Endothelial cell of umbilical vein (primary cell): ENCODE data around the gene OBP2B. TPM values are rescaled to one million over a fixed set of nuclear protein-coding genes. Genes with fewer than 3 reads are reported as not detected.

ENCODE experiments used
- BruUV-seq: library from RNA; stranded (reverse); fragments of 400-500 nt; replicated peaks from 2 replicates; lab custom pipeline; 2021; lab: Mats Ljungman, UMichigan
- CTCF ChIA-PET: fragments of 300-600, 350-600 bp; sonication (Branson Sonifier 250); formaldehyde crosslinking; loops from one replicate; lab custom pipeline; 2021; ENCODE audit warnings: antibody characterized with exemption, inconsistent platforms; lab: Charles Lee
- POLR2A ChIA-PET: fragments of 300-600, 350-600 bp; sonication (Branson Sonifier 250); formaldehyde crosslinking; loops from one replicate; lab custom pipeline; 2021; ENCODE audit warnings: antibody characterized with exemption, inconsistent platforms; lab: Charles Lee
- DNase-seq: peaks from one replicate; pipeline ENCODE4 v3.0.0-alpha.2; 2011; ENCODE audit warnings: low read depth, low spot score
- FAIRE-seq: peaks from 2 replicates; lab custom pipeline; 2011; peaks lifted over from hg19 to GRCh38; lab: Jason Lieb, UNC
- H2AFZ ChIP-seq: 2 replicates; pipeline ENCODE4 v1.6.0; 2012; ENCODE audit warnings: low read depth, low read length, control low read depth, inconsistent platforms
- H3K27ac ChIP-seq: 2 replicates; pipeline ENCODE4 v1.5.1; 2011; ENCODE audit warnings: low read depth, mild to moderate bottlenecking, control low read depth, low read length, moderate library complexity; ENCODE audit not compliant: insufficient read depth
- H3K27me3 ChIP-seq, 2 experiments: 2 replicates each; pipeline versions ENCODE4 v1.6.0 to v1.6.1; 2011; ENCODE audit warnings: low read length in 2 of 2, mixed read lengths in 1 of 2; ENCODE audit not compliant: control insufficient read depth in 2 of 2, insufficient read depth in 2 of 2
- H3K36me3 ChIP-seq, 2 experiments: 2 replicates in 1 of 2; 3 replicates in 1 of 2; pipeline ENCODE4 v1.5.1; 2011; ENCODE audit warnings: low read length in 2 of 2, mild to moderate bottlenecking in 1 of 2, moderate library complexity in 1 of 2; ENCODE audit not compliant: control insufficient read depth in 2 of 2, insufficient read depth in 2 of 2; ENCODE audit errors: extremely low read depth in 1 of 2
- H3K4me1 ChIP-seq: 3 replicates; pipeline ENCODE4 v1.5.1; 2011; ENCODE audit warnings: mild to moderate bottlenecking, low read length; ENCODE audit not compliant: control insufficient read depth, insufficient read depth; ENCODE audit errors: extremely low read depth
- H3K4me2 ChIP-seq: 2 replicates; pipeline ENCODE4 v1.6.1; 2011; ENCODE audit warnings: low read length, control low read depth, mixed read lengths; ENCODE audit not compliant: insufficient read depth
- H3K4me3 ChIP-seq, 3 experiments: fragments of 200-600 bp in 1 of 3; sonication (generic), shearing (Covaris generic) in 1 of 3; replicated peaks in 1 of 3; 2 replicates each; pipeline ENCODE4 v1.5.1; 2011 to 2016; ENCODE audit warnings: control low read depth in 3 of 3, low read length in 3 of 3, mild to moderate bottlenecking in 2 of 3, inconsistent platforms in 1 of 3, low read depth in 1 of 3, moderate library complexity in 1 of 3; ENCODE audit not compliant: insufficient read depth in 1 of 3
- H3K79me2 ChIP-seq: 2 replicates; pipeline ENCODE4 v1.6.0; 2012; ENCODE audit warnings: low read length, inconsistent platforms; ENCODE audit not compliant: control insufficient read depth, insufficient read depth
- H3K9ac ChIP-seq: replicated peaks from 2 replicates; pipeline ENCODE3; 2011; ENCODE audit warnings: low read length, control low read depth; ENCODE audit not compliant: insufficient read depth; ENCODE audit errors: extremely low read depth
- H3K9me1 ChIP-seq: replicated peaks from 3 replicates; pipeline ENCODE4 v1.6.0; 2011; ENCODE audit warnings: mild to moderate bottlenecking, low read length; ENCODE audit not compliant: control insufficient read depth, insufficient read depth; ENCODE audit errors: extremely low read depth
- H3K9me3 ChIP-seq: replicated peaks from 2 replicates; pipeline ENCODE4 v1.5.1; 2012; ENCODE audit warnings: low read length, inconsistent platforms; ENCODE audit not compliant: control insufficient read depth, insufficient read depth
- H4K20me1 ChIP-seq: replicated peaks from 2 replicates; pipeline ENCODE3; 2011; ENCODE audit warnings: mild to moderate bottlenecking, low read length; ENCODE audit not compliant: control insufficient read depth, insufficient read depth; ENCODE audit errors: extremely low read depth
- EZH2 ChIP-seq: IDR thresholded peaks from 2 replicates; pipeline ENCODE4 v1.6.1; 2012; ENCODE audit warnings: borderline replicate concordance, low read depth, mild to moderate bottlenecking, moderate library complexity, low read length, inconsistent platforms; ENCODE audit not compliant: severe bottlenecking
- FOS ChIP-seq: IDR thresholded peaks from 2 replicates; pipeline ENCODE4 v1.6.1; 2011; ENCODE audit warnings: mild to moderate bottlenecking, low read length, moderate library complexity, borderline replicate concordance; ENCODE audit not compliant: insufficient read depth
- GATA2 ChIP-seq: IDR thresholded peaks from 2 replicates; pipeline ENCODE4 v1.7.0; 2011; ENCODE audit warnings: low read depth, mild to moderate bottlenecking, moderate library complexity, mixed read lengths, low read length; ENCODE audit not compliant: insufficient read length, insufficient read depth
- JUN ChIP-seq: IDR thresholded peaks from 2 replicates; pipeline ENCODE4 v1.6.1; 2011; ENCODE audit warnings: borderline replicate concordance, low read depth; ENCODE audit not compliant: insufficient read length, insufficient read depth
- MAX ChIP-seq: IDR thresholded peaks from 2 replicates; pipeline ENCODE4 v1.6.1; 2011; ENCODE audit not compliant: insufficient read depth, insufficient read length
- MYC ChIP-seq: IDR thresholded peaks from one replicate; pipeline ENCODE4 v1.6.1; 2011; ENCODE audit warnings: mild to moderate bottlenecking, low read depth, low read length
- POLR2A ChIP-seq: IDR thresholded peaks from 2 replicates; pipeline ENCODE4 v1.6.1; 2012; ENCODE audit warnings: low read depth, mild to moderate bottlenecking, control low read depth, low read length
- dilution Hi-C: fragments of 300-500 bp; cut with MboI; formaldehyde crosslinking; loops from one replicate; pipeline ENCODE4 v1.15.0; 2019; ENCODE audit warnings: low sequenced_read_pairs; ENCODE audit not compliant: extremely low pct_ligation_motif_present
- intact Hi-C: fragments of 100-400 bp; cut with micrococcal nuclease; formaldehyde crosslinking; loops from one replicate; pipeline ENCODE4 v1.10.0; 2022
- polyA plus RNA-seq, 4 experiments: library from polyadenylated mRNA; depleted of rRNA in 3 of 4; stranded (reverse) in 3 of 4; unstranded in 1 of 4; fragments of >200 nt; gene quantifications; 2 replicates each; pipeline versions ENCODE4 v1.2.1 to v1.2.3, GENCODE V29; 2011 to 2012; ENCODE audit warnings: missing spikeins in 1 of 4
- total RNA-seq: library from RNA; stranded (reverse); gene quantifications from 2 replicates; pipeline ENCODE4 v1.2.3, GENCODE V29; 2021

Gene OBP2B
- total and polyA plus RNA-seq, 2 donors (not counting 3 experiments of a cell fraction or from before 2014, with no cell fraction given) = not detected

- H3K9ac ChIP-seq = no peak overlapping the region
- no peaks in the 10 kb centered on the region for H4K20me1 ChIP-seq
- no peak overlapping the region for H3K27ac ChIP-seq
- no peaks in the 10 kb centered on the region for H3K9me3 ChIP-seq
- H3K4me1 ChIP-seq = no peaks in the 10 kb centered on the region
- no TSS peak for BruUV-seq
- no peaks in the 10 kb centered on the region for H3K9me1 ChIP-seq
- CTCF ChIA-PET = interaction anchor here (1.2 to 3.6 kb wide), 6 partner anchors 9 to 304 kb away, joined by 4 to 20 read pairs (median 6); no protein-coding TSS in a partner anchor
- POLR2A ChIA-PET = no interaction called here
- H3K4me2 ChIP-seq = no peak overlapping the region
- no peak overlapping the region for H3K4me3 ChIP-seq
- intact Hi-C loops (no loop called here), dilution Hi-C loops (no loop called here)
- no peak for FAIRE-seq
- no peak for TF ChIP-seq FOS
- DNase-seq = no peak
- H2AFZ ChIP-seq = no peak overlapping the region
- H3K27me3 ChIP-seq = peaks cover 13 to 14% of the 10 kb centered on the region in 2 experiments
- H3K36me3 ChIP-seq = no peaks in the 10 kb centered on the region
- no peaks in the 10 kb centered on the region for H3K79me2 ChIP-seq
These were observed 26.9 kb downstream of the OBP2B start for GRCh38 chr9:133182151-133182550.

GRCh38 chr9:133181561-133181960 lies 27.5 kb downstream of the OBP2B start:
- Histone ChIP-seq H3K9ac (no peak overlapping the region), H3K36me3 (no peaks in the 10 kb centered on the region), H3K79me2 (no peaks in the 10 kb centered on the region), H2AFZ (no peak overlapping the region), H3K9me3 (no peaks in the 10 kb centered on the region), H3K9me1 (no peaks in the 10 kb centered on the region), H3K27ac (no peak overlapping the region), H3K27me3 (peaks cover 11 to 14% of the 10 kb centered on the region in 2 experiments), H3K4me3 (no peak overlapping the region), H4K20me1 (no peaks in the 10 kb centered on the region), H3K4me2 (no peak overlapping the region), H3K4me1 (no peaks in the 10 kb centered on the region)
- POLR2A ChIA-PET = no interaction called here
- BruUV-seq = no TSS peak
- TF ChIP-seq FOS (no peak), JUN (no peak), GATA2 (no peak), POLR2A (no peak), MAX (no peak), EZH2 (no peak), MYC (no peak)
- intact Hi-C loops (no loop called here), dilution Hi-C loops (no loop called here)
- no peak for DNase-seq
- CTCF ChIA-PET = interaction anchor here (1.1 to 3.6 kb wide), 9 partner anchors 8 to 305 kb away, joined by 3 to 20 read pairs (median 5); no protein-coding TSS in a partner anchor
- no peak for FAIRE-seq
